ENCODE measurements around the gene PTPN7. TPM values are rescaled to one million over a fixed set of nuclear protein-coding genes. Genes with fewer than 3 reads are reported as not detected.
"Not testable (repeated sequence)": the region's sequence is repeated elsewhere in the genome, so short reads cannot be mapped to it uniquely, and the experiment has no call there.

PTPN7 gene
- total RNA-seq, 1 donor from 2014 or later: 303 TPM

DNA sequence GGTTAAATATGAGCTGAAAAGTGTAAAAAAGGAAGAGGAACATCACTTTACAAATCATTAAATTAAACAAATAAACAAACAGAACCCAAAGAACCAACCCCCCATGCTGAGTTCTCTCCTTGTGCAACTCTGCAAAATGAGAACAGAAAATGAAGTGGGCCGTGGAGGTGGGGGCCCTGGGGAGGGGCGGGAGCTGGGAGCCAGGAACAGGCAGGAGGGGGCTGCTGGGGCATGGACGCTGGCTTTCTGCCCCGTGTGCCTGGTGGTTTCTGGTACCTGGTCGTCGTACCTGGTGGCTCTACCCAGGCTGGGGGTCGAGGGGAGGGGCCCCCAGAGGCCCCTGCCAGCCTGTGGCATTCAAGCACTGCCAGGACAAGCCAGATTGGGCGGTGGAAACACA is 26.9 kb downstream of the PTPN7 start:
- intact Hi-C loops (cut with micrococcal nuclease): no loop called here

DNA sequence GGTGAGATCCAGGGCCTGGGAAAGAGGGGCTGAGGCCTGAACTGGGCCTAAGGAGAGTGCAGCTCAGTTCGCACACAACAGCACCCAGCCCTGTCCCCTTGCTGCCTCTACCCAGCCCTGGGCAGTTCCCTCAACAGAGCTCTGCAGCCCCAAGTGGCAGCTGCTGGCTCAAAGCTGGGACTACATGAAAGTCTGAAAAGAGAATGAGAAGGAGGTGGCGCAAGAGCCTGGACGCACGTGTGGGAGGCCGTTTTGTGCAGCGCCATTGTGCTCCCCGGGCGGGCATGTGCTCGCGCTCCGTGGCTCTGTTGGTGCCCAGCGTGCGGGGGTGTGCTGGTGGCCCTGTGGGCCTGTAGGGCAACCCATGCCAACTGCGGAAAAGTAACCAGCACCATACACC is 27.4 kb downstream of the PTPN7 start:
- intact Hi-C loops (cut with micrococcal nuclease): no loop called here

DNA sequence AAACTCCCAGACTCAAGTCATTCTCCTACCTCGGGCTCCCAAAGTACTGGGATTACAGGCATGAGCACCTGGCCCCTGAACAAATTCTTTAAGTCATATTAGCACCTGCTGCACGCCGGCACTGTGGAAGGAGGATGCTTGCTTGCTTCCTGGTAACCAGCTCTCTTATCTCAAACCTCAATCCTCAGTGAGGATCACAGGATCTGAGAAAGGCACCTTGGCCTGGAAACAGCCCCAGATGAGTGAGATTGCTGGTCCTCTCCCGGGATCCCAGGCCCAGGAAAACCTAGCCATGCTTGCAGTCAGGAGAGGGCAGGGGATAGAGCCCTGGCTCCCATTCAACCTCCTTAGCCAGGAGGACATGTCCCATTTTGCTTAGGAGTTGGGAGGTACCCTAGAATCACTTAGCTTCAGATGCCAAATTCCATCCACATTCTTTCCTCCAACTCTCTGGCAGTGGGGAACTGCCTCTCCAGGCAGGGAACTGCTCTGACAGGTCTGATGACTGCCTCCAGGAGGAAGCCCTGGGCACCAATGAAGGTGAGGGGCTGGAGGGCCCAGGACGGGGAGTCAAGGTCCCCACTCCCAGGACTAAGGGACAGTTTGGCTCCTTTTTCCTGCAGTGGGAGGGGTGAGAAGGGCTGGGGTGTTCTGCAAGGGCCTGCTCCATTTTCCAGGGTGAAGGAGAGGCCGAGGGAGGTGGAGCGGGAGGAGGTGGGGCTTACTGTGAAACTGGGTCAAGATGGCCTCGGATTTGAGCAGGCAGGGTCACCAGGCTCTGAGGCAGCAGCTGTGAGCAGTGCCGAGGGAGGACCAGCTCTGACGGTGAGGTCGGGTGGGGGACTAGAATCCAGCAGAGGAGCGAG is 28.2 kb downstream of the PTPN7 start:
- intact Hi-C loops (cut with micrococcal nuclease): no loop called here

DNA sequence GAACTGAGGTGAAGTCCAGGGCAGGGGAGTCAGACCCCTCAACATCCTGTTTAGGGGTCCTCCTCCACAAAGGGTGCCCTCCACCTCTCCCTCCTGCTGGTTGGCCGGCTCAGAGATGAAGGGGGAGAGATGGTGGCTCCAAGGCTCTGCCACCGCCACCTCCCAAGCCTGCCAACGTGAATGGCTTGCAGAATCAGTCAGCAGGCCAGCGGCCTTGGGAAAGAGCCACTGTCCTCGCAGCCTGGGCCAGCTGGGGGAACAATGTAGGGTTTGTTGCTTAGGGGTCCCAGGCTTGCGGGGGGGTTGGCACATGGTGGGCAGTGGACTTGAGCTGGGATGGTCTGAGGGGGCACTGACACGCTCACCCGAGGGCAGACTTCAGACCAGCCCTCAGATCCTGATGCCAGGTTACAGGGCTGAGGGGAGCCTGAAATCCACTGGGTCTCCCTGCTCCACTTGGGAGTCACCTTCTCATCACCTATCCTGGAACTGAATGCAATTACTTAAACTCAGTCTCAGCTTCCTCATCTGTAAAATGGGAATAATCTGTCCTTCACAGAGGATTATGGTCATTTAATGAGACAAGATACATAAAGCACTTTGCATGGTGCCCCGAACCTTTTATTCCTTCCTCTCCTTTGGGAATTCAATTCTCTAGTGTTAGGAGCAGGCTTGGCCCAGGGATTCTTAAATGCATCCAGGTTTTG is 29.4 kb downstream of the PTPN7 start:
- intact Hi-C loops (cut with micrococcal nuclease): no loop called here

GRCh38 chr1:202130297-202130721 is 30.1 kb downstream of the PTPN7 start:
- intact Hi-C loops (cut with micrococcal nuclease): no loop called here

- intact Hi-C loops (cut with micrococcal nuclease): no loop called here
These were observed 30.7 kb downstream of the PTPN7 start for GRCh38 chr1:202129453-202130296.

DNA sequence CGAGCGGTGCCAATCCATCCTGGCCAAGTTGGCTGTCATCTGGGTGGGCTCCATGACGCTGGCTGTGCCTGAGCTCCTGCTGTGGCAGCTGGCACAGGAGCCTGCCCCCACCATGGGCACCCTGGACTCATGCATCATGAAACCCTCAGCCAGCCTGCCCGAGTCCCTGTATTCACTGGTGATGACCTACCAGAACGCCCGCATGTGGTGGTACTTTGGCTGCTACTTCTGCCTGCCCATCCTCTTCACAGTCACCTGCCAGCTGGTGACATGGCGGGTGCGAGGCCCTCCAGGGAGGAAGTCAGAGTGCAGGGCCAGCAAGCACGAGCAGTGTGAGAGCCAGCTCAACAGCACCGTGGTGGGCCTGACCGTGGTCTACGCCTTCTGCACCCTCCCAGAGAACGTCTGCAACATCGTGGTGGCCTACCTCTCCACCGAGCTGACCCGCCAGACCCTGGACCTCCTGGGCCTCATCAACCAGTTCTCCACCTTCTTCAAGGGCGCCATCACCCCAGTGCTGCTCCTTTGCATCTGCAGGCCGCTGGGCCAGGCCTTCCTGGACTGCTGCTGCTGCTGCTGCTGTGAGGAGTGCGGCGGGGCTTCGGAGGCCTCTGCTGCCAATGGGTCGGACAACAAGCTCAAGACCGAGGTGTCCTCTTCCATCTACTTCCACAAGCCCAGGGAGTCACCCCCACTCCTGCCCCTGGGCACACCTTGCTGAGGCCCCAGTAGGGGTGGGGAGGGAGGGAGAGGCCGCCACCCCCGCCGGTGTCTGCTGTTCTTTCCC is 32.4 kb downstream of the PTPN7 start:
- intact Hi-C loops (cut with micrococcal nuclease): no loop called here

- intact Hi-C loops (cut with micrococcal nuclease): no loop called here
These were observed 33.3 kb downstream of the PTPN7 start for GRCh38 chr1:202127061-202127460.

DNA sequence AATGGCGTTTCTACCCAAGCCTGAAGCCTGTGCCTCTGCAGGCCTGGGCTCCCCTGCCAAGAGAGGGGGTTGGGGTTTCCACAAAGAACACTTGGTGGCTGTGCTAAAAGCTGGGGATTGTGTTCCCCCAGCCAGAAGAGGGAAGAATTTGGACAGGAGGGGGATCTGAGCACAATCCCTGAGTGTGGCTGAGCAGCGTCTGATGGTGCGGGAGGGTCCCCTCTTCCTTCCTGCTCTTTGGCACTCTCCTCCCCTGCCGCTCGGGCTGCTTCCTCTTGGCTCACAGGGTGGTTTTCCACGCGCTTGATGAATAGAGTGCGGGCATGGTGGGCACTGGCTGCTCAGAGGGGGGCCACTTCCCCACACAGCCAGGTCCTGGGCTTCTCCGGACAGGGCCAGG is 34.0 kb downstream of the PTPN7 start:
- intact Hi-C loops (cut with micrococcal nuclease): no loop called here

- intact Hi-C loops (cut with micrococcal nuclease): no loop called here
These were observed 34.8 kb downstream of the PTPN7 start for GRCh38 chr1:202125611-202126010.

- intact Hi-C loops (cut with micrococcal nuclease): no loop called here
These were observed 36.3 kb downstream of the PTPN7 start for GRCh38 chr1:202124142-202124541.

- intact Hi-C loops (cut with micrococcal nuclease): no loop called here
These were observed 37.0 kb downstream of the PTPN7 start for GRCh38 chr1:202123336-202123813.

DNA sequence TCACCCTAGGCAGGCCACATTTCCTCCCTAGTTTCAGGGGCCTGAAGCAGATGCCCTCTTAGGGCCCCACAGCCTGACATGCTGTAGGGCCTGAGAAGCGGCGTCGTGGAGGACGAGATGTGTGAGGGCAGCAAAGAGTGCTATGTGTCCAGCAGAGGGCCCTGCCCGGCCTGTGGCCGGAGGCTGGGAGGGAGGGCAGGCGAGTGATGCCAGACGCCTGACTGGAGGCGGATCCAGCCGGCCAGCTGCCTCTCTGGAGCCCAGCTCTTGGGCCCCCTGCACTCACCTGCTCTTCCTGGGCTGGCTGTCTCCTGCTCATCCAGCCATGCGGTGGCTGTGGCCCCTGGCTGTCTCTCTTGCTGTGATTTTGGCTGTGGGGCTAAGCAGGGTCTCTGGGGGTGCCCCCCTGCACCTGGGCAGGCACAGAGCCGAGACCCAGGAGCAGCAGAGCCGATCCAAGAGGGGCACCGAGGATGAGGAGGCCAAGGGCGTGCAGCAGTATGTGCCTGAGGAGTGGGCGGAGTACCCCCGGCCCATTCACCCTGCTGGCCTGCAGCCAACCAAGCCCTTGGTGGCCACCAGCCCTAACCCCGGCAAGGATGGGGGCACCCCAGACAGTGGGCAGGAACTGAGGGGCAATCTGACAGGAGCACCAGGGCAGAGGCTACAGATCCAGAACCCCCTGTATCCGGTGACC is 37.6 kb downstream of the PTPN7 start, which contains the start of gene GPR37L1:
Gene GPR37L1, plus strand, starts transcription at position 279 of the 697 bp plus-strand sequence. Its CDS starts 47 bp downstream, at position 326.
- intact Hi-C loops (cut with micrococcal nuclease): no loop called here

DNA sequence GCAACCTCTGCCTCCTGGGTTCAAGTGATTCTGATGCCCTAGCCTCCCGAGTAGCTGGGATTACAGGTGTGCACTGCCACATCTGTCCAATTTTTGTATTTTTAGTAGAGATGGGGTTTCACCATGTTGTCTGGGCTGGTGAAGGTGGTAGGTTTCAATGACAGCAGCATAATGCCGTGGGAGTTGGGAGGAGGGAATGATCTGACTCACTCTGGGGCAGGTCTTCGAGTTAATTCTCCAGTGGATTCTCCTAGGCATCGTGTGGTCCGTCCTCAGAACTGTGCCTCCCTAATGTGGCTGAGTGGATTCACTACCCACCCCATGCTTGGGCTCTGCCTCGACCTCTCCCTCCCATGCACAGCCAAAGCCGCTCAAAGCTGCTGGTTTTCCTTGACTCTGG is 39.4 kb downstream of the PTPN7 start:
- intact Hi-C loops (cut with micrococcal nuclease): no loop called here

DNA sequence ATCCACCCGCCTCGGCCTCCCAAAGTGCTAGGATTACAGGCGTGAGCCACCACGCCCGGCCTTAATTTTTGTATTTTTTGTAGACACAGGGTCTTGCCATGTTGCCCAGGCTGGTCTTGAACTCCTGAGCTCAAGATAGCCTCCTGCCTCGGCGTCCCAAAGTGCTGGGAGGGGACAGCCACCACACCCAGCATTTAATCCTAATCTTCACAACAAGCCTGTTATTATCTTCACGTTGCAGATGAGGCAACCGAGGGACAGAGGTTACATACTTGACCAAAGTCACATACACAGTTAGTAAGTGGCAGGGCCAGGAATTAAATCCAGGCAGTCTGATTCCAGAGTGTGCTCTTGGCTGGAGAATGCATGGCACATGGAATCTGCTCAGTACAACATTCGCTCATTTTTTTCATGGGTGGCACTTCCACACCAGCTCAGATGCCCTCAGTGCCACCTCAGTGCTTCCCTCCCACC is 42.5 kb downstream of the PTPN7 start:
- intact Hi-C loops (cut with micrococcal nuclease): no loop called here

DNA sequence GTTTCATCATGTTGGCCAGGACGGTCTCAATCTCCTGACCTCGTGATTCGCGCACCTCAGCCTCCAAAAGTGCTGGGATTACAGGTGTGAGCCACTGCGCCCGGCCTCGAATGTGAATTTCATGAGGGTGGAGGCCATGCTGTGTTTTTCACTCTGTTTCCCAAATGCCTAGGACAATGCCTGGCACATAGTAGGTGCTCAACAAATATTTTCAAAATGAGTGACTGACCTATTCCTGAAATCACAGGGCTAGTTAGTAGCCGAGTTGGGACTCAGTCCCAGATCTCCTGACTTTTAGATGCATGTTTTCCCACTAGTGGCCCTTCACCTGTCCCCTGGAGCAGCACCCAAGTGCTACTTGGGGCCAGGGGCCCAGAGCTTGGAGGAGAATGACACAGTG is 44.1 kb downstream of the PTPN7 start:
- intact Hi-C loops (cut with micrococcal nuclease): no loop called here

- intact Hi-C loops (cut with micrococcal nuclease): no loop called here
These were observed 46.6 kb downstream of the PTPN7 start for GRCh38 chr1:202113690-202114300.

DNA sequence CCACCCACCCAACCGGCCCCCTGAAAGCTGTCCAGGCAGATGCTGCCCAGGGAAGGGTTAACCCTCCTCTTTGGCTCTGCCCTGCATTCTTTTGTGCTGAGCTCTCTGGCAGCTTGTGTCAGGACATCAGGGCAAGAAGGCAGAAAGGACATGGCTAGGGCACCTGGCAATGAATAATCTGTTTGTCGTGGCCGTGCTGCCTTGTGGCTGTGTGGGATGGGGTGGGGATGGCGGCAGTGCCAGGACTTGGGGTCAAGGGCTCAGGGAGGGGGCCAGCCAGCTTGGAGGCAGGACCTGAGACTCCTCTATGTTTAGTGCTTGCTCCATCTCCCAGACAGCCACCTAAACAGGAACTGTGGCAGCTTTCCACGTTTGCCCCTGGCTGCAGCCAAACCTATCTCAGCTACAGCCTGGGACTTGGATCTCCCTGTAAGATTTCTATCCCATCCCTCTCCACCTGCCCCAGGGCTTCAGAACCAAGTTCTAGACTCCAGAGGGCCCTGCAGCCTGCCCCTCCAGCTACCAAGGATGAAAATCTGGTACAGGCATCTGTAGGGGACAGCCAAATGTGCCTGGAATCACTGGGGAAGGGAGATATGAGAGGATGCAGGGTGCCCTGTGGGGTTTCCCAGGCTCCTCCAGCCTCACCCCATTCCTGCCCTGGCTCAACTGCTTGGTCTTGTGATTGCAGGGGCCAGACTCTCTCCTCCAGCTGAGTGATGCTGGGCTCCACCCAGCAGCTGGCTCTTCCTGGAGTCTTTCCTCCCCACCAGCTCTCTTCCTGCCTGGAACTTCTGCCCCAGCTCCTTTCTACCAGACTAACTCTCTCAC is 47.3 kb downstream of the PTPN7 start:
- intact Hi-C loops (cut with micrococcal nuclease): no loop called here

- intact Hi-C loops (cut with micrococcal nuclease): not testable (repeated sequence)
These were observed 48.8 kb downstream of the PTPN7 start for GRCh38 chr1:202111589-202111988.

Measured in T-helper 2 cell treated with Interferon-gamma antibody and Interleukin-4, amounts not matched to agents 100 ng/mL and 5 ng/mL, for 36 hours (primary cell).